HG02798 (cell line): Measurements from ENCODE around the gene GRK4.
A peak's percentile ranks its signal among the peaks of the same experiment; 100 is the strongest.

Experiments
- ATAC-seq: cut with Tn5 transposase; IDR thresholded peaks from one replicate; pipeline ENCODE4 v1.9.1; 2021; ENCODE audit warnings: mild to moderate bottlenecking; ENCODE audit not compliant: unreplicated experiment, poor library complexity

Gene GRK4

GRCh38 chr4:3054169-3054759 lies 90.9 kb downstream of the GRK4 start:
- no peak for ATAC-seq

GRCh38 chr4:3059943-3060342 lies 96.6 kb downstream of the GRK4 start:
- ATAC-seq, result no peak

GRCh38 chr4:3060946-3061345 lies 97.6 kb downstream of the GRK4 start:
- ATAC-seq, result no peak

- no peak for ATAC-seq
Measured at GRCh38 chr4:3062471-3062870, 99.1 kb downstream of the GRK4 start.

- ATAC-seq, result no peak
Measured at GRCh38 chr4:3065551-3065950, 102.2 kb downstream of the GRK4 start.

- no peak for ATAC-seq
Measured at GRCh38 chr4:3066836-3067400, 103.5 kb downstream of the GRK4 start.

- ATAC-seq, result no peak
Measured at GRCh38 chr4:3067473-3068001, 104.2 kb downstream of the GRK4 start.

GRCh38 chr4:3069661-3070199 lies 106.4 kb downstream of the GRK4 start:
- ATAC-seq, result no peak

- no peak for ATAC-seq
Measured at GRCh38 chr4:3070709-3071500, 107.5 kb downstream of the GRK4 start.

- ATAC-seq, result no peak
Measured at GRCh38 chr4:3071811-3072210, 108.4 kb downstream of the GRK4 start.

- peak; percentile 29 for ATAC-seq
Measured at GRCh38 chr4:3073158-3074077, 110.0 kb downstream of the GRK4 start.

- peak; percentile 86 for ATAC-seq
Measured at GRCh38 chr4:3074078-3074845, 110.9 kb downstream of the GRK4 start, which contains the start of the genes HTT and HTT-AS. HTT (plus strand) TSS chr4:3074681; CDS start chr4:3074826, 145 bp downstream. HTT-AS (minus strand) TSS chr4:3074538.

- no peak for ATAC-seq
Measured at GRCh38 chr4:3074846-3075651, 111.7 kb downstream of the GRK4 start.

- no peak for ATAC-seq
Measured at GRCh38 chr4:3075652-3075981, 112.2 kb downstream of the GRK4 start.

- ATAC-seq, result peak; percentile 19
Measured at GRCh38 chr4:3077796-3078195, 114.4 kb downstream of the GRK4 start.

- ATAC-seq, result peak; percentile 28
Measured at GRCh38 chr4:3079694-3080123, 116.3 kb downstream of the GRK4 start.

GRCh38 chr4:3082925-3083515 lies 119.6 kb downstream of the GRK4 start:
- no peak for ATAC-seq

GRCh38 chr4:3083732-3084131 lies 120.4 kb downstream of the GRK4 start:
- no peak for ATAC-seq
